HEK293T (cell line): ENCODE measurements around the gene FAM181B.

Experiments
- LEF1 ChIP-seq: fragments of 450-650 bp; IDR thresholded peaks from 2 replicates; pipeline ENCODE4 v1.6.1; 2017; ENCODE audit warnings: mild to moderate bottlenecking, borderline replicate concordance
- SUZ12 ChIP-seq: fragments of 450-650 bp; IDR thresholded peaks from 2 replicates; pipeline ENCODE4 v1.6.1; 2016; ENCODE audit warnings: mild to moderate bottlenecking

DNA sequence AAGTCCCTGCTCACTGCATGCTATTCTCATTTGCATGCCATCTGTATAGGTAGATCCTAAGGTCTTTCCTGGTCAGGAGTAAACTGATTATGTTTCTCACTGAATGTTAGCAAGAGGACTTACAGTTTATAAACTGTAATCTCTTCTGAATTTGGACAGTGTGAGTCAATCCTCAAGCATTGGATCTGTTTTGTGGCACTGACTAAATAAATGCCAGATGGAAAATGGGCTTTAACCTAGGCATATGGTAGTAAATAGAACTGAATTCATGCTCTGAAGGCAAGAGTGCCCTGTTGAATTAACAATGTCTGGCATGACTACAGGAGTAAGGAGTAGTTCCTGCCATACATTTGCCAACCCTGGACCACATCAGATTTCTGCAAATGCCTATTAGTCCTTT, 11.4 kb downstream of the FAM181B start:
- TF ChIP-seq LEF1 (no peak), SUZ12 (no peak)
